Peyer's patch (tissue), 4 donors: ENCODE data around the gene LST1. TPM values are rescaled to one million over a fixed set of nuclear protein-coding genes. Genes with fewer than 3 reads are reported as not detected.

ENCODE experiments used
- DNase-seq, 3 donors: peaks; one replicate each; pipeline ENCODE4 v3.0.0-alpha.2; 2017 to 2019
- H3K27ac ChIP-seq, 4 donors: fragments of 200-600 bp; sonication (generic); one replicate each; pipeline ENCODE4 v1.5.1; 2016 to 2019
- H3K27me3 ChIP-seq, 2 donors: fragments of 200-600 bp; sonication (generic); one replicate each; pipeline ENCODE4 v1.5.1; 2019
- H3K36me3 ChIP-seq, 3 donors: fragments of 200-600 bp; sonication (generic); one replicate each; pipeline ENCODE4 v1.5.1; 2016 to 2019
- H3K4me1 ChIP-seq, 4 donors: fragments of 200-600 bp; sonication (generic); one replicate each; pipeline ENCODE4 v1.5.1; 2016 to 2019
- H3K4me3 ChIP-seq, 4 donors: fragments of 200-600 bp; sonication (generic); 1 replicate in 3 of 4; 2 replicates in 1 of 4; pipeline ENCODE4 v1.5.1; 2016 to 2019; ENCODE audit warnings: mild to moderate bottlenecking in 1 of 4
- H3K9me3 ChIP-seq, 4 donors: fragments of 200-600 bp; sonication (generic); one replicate each; pipeline ENCODE4 v1.5.1; 2016 to 2019; ENCODE audit warnings: mild to moderate bottlenecking in 1 of 4
- CTCF ChIP-seq, 6 experiments: fragments of 450-650 bp in 4 of 6; fragments of 200-600 bp in 2 of 6; sonication (generic) in 1 of 6; IDR thresholded peaks; one replicate each; pipeline ENCODE4 v1.5.1; 2017 to 2019; ENCODE audit warnings: antibody characterized with exemption in 6 of 6, mild to moderate bottlenecking in 3 of 6, moderate library complexity in 1 of 6
- POLR2A ChIP-seq, 2 donors: fragments of 450-650 bp; IDR thresholded peaks; one replicate each; pipeline ENCODE4 v1.5.1; 2017; ENCODE audit warnings: antibody characterized with exemption in 2 of 2, mild to moderate bottlenecking in 2 of 2, moderate library complexity in 2 of 2
- total RNA-seq, 4 donors: library from RNA; depleted of rRNA; stranded (reverse); fragments of >200 nt; gene quantifications; one replicate each; pipeline ENCODE4 v1.1.0, GENCODE V29; 2016

Gene LST1
- total RNA-seq, 4 donors from 2014 or later, result 2.5 to 11.6 TPM; not detected in 2

DNA sequence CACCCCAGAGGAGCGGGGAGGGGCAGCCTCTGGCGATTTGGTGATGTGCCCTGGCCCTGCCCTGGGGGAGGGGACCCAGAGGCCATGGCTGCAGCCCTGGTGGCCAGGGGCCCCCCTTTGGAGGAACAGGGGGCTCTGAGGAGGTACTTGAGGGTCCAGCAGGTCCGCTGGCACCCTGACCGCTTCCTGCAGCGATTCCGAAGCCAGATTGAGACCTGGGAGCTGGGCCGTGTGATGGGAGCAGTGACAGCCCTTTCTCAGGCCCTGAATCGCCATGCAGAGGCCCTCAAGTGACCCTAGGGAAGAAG, 27.8 kb upstream of the LST1 start:
- H3K27me3 ChIP-seq, result no peaks in the 10 kb centered on the region
- H3K27ac ChIP-seq, result peak overlapping the region in 3 of 4 donors; percentile 29 to 77 (median 60)
- H3K4me1 ChIP-seq, result peaks cover 0 to 42% (median 31%) of the 10 kb centered on the region in 4 donors
- DNase-seq, result no peak
- peak overlapping the region in 2 of 4 donors; percentile 11 to 32 for H3K4me3 ChIP-seq
- peaks cover 0 to 41% (median 0%) of the 10 kb centered on the region in 3 donors for H3K36me3 ChIP-seq
- no peaks in the 10 kb centered on the region for H3K9me3 ChIP-seq
- TF ChIP-seq CTCF (IDR thresholded peaks at IDR 0.05) (no peak), POLR2A (IDR thresholded peaks at IDR 0.05) (no peak)

- TF ChIP-seq CTCF (IDR thresholded peaks at IDR 0.05), result no peak
- TF ChIP-seq POLR2A (IDR thresholded peaks at IDR 0.05), result no peak
- H3K4me3 ChIP-seq, result peak overlapping the region in 1 of 4 donors; percentile 32
- peak overlapping the region; percentile 29 to 77 (median 46) for H3K27ac ChIP-seq
- peaks cover 0 to 42% (median 30%) of the 10 kb centered on the region in 4 donors for H3K4me1 ChIP-seq
- DNase-seq, result peak in 2 of 3 donors; percentile 79 to 81
- no peaks in the 10 kb centered on the region for H3K27me3 ChIP-seq
- H3K36me3 ChIP-seq, result peaks cover 0 to 35% (median 0%) of the 10 kb centered on the region in 3 donors
- H3K9me3 ChIP-seq, result no peaks in the 10 kb centered on the region
Observed at GRCh38 chr6:31558631-31559500, 27.2 kb upstream of the LST1 start.

- DNase-seq, result no peak
- H3K9me3 ChIP-seq, result no peaks in the 10 kb centered on the region
- peaks cover 0 to 32% (median 0%) of the 10 kb centered on the region in 3 donors for H3K36me3 ChIP-seq
- no peaks in the 10 kb centered on the region for H3K27me3 ChIP-seq
- peaks cover 0 to 42% (median 30%) of the 10 kb centered on the region in 4 donors for H3K4me1 ChIP-seq
- TF ChIP-seq CTCF (IDR thresholded peaks at IDR 0.05), result no peak
- no peak for TF ChIP-seq POLR2A (IDR thresholded peaks at IDR 0.05)
- H3K27ac ChIP-seq, result peak overlapping the region; percentile 29 to 77 (median 46)
- H3K4me3 ChIP-seq, result peak overlapping the region in 1 of 4 donors; percentile 18
Observed at GRCh38 chr6:31559606-31559957, 26.5 kb upstream of the LST1 start.

GRCh38 chr6:31559958-31560696, 25.9 kb upstream of the LST1 start:
- H3K4me3 ChIP-seq, result peak overlapping the region in 1 of 4 donors; percentile 18
- TF ChIP-seq POLR2A (IDR thresholded peaks at IDR 0.05) (no peak), CTCF (IDR thresholded peaks at IDR 0.05) (no peak)
- H3K27ac ChIP-seq, result peak overlapping the region; percentile 29 to 77 (median 46)
- H3K36me3 ChIP-seq, result peaks cover 0 to 32% (median 0%) of the 10 kb centered on the region in 3 donors
- peaks cover 0 to 42% (median 30%) of the 10 kb centered on the region in 4 donors for H3K4me1 ChIP-seq
- peak in 2 of 3 donors; percentile 88 to 89 for DNase-seq
- H3K27me3 ChIP-seq, result no peaks in the 10 kb centered on the region
- H3K9me3 ChIP-seq, result no peaks in the 10 kb centered on the region

DNA sequence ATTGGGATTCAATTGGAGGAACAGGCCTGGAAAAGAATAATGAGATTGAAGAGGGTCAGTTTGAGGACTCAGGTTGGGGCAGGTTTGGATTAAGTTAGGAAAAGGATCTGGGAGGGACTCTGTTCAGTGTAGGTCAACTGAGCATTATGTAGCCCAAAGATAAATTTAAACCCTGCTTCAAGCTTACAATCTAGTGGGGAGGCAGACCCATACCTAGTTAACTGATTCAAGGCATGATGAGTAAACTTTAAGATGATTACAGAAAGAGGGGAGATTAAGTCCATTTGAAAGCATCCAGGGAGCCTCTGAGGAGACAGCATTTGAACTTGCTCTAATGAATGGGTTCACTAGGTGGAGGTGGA, 25.4 kb upstream of the LST1 start:
- Histone ChIP-seq H3K27ac (peak overlapping the region; percentile 29 to 77 (median 46)), H3K4me1 (peaks cover 0 to 42% (median 30%) of the 10 kb centered on the region in 4 donors), H3K4me3 (no peak overlapping the region), H3K36me3 (peaks cover 0 to 31% (median 0%) of the 10 kb centered on the region in 3 donors), H3K9me3 (no peaks in the 10 kb centered on the region), H3K27me3 (no peaks in the 10 kb centered on the region)
- no peak for DNase-seq
- TF ChIP-seq POLR2A (IDR thresholded peaks at IDR 0.05) (no peak), CTCF (IDR thresholded peaks at IDR 0.05) (no peak)
